HG03460 (cell line): Measurements from ENCODE around the gene ATF7.
"Not testable (repeated sequence)": the region's sequence is repeated elsewhere in the genome, so short reads cannot be mapped to it uniquely, and the experiment has no call there.

ENCODE experiments used
- ATAC-seq: cut with Tn5 transposase; IDR thresholded peaks from one replicate; pipeline ENCODE4 v1.9.1; 2021; ENCODE audit not compliant: unreplicated experiment

Gene ATF7

GRCh38 chr12:53625946-53626701 is at the start of gene ATF7:
Gene ATF7, minus strand, starts transcription at chr12:53626382. Its CDS starts 25,382 bp downstream, at chr12:53601000.
- peak; percentile 95 for ATAC-seq

GRCh38 chr12:53674977-53675700 is 49.0 kb upstream of the ATF7 start:
- no peak for ATAC-seq

GRCh38 chr12:53670971-53671370 is 44.8 kb upstream of the ATF7 start:
- ATAC-seq = no peak

DNA sequence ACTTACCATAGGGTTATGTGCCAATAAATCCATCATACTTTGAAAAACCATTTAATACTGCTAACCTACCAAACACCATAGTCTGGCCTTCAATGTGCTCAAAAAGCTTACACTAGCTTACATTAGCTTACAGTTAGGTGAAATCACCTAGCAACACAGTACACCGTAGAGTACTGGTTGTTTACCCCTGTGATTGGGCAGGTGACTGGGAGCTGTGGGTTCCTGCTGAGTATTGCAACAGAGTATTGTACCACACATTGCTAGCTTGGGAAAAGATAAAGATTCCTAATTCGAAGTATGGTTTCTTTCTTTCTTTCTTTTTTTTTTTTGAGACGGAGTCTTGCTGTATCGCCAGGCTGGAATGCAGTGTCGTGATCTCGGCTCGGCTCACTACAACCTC is 44.1 kb upstream of the ATF7 start:
- no peak for ATAC-seq

- no peak for ATAC-seq
Observed at GRCh38 chr12:53667080-53667479, 40.9 kb upstream of the ATF7 start.

DNA sequence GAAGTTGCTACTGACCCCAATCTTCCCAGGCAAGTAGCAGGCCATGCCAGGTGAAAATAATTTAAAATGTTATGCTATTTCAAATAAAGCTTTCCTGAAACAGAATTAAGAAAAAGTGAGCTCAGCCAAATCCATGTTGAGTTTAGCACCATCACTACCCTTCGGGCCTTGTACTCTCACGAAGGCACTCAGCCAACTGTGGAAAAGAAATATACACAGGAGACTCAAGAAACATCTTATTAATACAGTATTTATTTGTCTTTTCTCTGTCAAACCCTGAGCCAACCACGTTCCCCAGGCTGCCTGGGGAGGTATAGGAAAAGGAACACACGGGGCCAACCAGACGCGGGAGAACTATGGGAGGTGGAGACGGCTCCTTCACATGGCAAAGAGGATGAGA is 38.8 kb upstream of the ATF7 start:
- no peak for ATAC-seq

DNA sequence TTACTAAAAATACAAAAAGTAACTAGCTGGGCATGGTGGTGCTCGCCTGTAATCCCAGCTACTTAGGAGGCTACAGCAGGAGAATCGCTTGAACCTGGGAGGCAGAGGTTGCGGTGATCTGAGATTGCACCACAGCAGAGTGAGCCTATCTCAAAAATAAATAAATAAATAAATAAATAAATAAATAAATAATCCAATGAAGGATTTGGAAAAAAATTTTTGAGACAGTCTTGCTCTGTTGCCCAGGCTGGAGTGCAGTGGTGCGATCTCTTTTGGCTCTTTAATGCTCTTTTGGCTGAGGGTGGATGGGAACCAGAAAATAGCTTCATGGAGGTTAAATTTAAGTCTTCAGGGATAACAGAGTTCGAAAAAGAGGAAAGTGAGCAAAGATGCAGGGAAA is 38.0 kb upstream of the ATF7 start:
- no peak for ATAC-seq

- no peak for ATAC-seq
Observed at GRCh38 chr12:53660041-53660440, 33.9 kb upstream of the ATF7 start.

- ATAC-seq = no peak
Observed at GRCh38 chr12:53659571-53659981, 33.4 kb upstream of the ATF7 start.

DNA sequence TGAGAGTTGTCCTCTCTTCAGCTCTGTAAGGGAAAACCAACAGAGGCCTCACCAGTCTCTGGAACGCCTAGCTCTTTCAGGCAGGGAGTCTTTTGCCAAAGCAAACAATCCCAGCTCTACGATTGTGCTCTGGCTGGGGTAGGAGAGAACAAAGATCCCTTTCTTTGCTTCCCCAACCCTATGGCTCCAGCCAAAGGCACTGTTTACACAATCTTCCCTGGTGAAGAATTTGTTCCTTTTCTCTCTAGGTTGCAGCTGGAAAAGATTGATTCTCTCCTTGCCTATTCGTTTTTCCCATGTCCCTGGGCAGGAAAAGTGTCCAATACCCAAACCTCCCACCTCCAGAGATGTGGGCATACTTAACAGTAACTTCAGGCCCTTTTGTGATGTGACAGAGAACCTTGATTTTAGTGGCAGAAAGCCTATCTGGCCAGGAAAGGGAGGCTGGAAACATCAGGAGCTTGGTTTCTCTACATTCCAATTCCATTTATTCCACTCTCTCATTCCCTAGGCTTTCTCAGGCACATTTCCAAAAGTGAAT is 32.9 kb upstream of the ATF7 start:
- no peak for ATAC-seq

DNA sequence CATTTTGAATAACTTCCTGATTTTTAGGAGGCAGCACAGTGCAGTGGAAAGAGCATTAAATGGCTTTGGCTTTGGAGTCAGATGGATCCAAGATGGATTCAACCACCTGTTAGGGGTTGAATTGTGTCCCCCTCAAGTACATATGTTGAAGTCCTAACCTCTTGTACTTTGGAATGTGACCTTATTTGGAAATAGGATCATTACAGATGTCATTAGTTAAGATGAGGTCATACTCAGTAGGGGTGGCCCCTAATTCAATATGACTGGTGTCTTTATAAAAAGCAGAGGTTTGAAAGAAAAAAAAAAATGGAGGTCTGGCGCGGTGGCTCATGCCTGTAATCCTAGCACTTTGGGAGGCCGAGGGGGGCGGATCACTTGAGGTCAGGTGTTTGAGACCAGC is 30.9 kb upstream of the ATF7 start:
- ATAC-seq = no peak

DNA sequence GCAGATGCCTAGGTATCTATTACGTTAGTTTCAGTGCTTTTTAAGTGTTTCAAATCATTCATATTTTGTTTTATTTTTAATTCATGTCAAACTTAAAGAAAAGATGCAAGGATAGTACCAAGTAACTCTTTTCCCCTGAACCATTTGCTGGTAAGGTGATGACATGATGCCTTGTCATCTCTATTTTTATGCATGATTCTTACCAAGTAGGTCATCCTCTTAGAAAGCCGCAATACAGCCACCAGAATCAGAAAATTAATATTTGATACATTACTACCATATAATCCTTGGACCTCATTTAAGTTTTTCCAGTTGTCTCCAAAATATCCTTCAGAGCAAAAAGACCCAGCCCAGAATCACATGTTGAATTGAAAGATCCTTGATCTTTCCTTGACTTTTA is 27.4 kb upstream of the ATF7 start:
- ATAC-seq = no peak

DNA sequence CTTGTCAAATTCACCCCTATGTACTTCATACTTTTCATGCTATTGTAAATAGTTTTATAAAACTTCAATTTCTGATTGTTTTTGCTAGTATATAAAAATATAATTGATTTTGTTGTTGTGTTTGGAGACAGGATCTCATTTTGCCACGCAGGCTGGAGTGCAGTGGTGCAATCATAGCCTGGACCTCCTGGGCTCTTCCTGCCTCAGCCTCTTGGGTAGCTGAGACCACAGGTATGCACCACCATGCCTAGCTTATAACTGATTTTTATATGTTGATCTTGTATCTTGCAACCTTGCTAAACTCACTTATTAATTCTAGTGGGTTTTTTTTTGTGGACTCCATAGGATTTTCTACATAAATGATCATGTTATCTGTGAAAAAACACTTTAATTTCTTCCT is 26.2 kb upstream of the ATF7 start:
- no peak for ATAC-seq

GRCh38 chr12:53651737-53652136 is 25.6 kb upstream of the ATF7 start:
- no peak for ATAC-seq

DNA sequence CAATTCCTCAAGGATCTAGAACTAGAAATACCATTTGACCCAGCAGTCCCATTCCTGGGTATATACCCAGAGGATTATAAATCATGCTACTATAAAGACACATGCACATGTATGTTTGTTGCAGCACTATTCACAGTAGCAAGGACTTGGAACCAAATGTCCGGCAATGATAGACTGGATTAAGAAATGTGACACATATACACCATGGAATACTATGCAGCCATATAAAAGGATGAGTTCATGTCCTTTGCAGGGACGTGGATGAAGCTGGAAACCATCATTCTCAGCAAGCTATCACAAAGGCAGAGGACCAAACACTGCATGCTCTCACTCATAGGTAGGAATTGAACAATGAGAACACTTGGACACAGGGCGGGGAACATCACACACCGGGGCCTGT is 20.1 kb upstream of the ATF7 start:
- not testable (repeated sequence) for ATAC-seq

DNA sequence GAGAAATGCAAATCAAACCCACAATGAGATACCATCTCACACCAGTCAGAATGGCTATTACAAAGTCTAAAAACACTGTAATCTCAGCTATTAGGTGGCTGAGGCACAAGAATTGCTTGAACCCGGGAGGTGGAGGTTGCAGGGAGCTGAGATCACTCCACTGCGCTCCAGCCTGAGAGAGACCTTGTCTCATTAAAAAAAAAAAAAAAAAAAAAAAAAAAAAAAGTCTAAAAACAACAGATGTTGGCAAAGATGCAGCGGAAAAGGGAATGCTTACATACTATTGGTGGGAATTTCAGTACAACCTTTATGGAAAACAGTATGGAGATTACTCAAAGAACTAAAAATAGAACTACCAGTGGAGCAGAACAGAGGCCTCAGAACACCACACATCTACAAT is 19.0 kb upstream of the ATF7 start:
- ATAC-seq = no peak

- no peak for ATAC-seq
Observed at GRCh38 chr12:53644133-53644532, 18.0 kb upstream of the ATF7 start.

DNA sequence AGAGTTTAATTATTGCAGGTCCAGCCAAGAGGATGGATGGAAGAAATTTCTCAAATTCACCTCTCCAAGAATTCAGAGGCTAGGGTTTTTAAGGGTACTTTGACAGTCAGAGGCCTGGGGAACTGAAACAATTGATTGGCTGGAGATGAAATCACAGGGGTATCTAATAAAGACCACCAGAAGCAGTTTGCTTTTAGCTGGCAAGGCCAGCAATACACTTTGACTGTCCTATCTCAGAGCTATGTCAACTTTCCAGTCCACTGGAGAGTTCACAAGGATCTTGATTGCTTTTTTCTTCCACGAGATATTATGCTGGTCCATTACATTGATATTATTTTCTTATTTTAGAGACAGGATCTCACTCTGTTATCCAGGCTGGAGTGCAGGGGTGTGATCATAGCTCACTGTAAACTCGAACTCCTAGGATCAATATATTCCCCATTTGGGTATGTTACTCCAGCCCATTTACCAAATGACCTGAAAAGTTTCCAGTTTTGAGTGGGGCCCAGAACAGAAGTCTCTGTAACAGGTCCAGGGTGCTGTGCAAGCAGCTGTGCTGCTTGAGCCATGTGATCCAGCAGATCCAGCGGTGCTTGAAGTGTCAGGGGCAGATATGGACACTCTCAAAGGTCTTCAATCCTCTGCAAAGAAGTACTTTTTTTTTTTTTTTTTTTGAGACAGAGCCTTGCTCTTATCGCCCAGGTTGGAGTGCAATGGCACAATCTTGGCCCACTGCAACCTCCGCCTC is 17.2 kb upstream of the ATF7 start:
- no peak for ATAC-seq

GRCh38 chr12:53638057-53638456 is 11.9 kb upstream of the ATF7 start:
- no peak for ATAC-seq

GRCh38 chr12:53636641-53637040 is 10.5 kb upstream of the ATF7 start:
- ATAC-seq = no peak

DNA sequence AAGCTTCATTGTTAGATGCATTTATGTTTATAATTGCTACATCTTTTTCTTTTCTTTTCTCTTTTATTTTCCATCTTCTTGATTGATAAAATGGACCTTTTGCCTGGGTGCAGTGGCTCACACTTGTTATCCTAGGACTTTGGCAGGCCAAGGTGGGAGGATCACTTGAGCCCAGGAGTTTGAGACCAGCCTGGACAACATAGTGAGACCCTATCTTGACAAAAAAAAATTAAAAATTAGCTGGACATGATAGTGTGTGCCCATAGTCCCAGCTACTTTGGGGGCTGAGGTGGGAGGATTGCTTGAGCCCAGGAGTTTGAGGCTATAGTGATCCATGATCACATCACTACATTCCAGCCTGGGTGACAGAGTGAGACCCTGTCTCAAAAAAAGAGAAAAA is 9.5 kb upstream of the ATF7 start:
- ATAC-seq = not testable (repeated sequence)

- no peak for ATAC-seq
Observed at GRCh38 chr12:53631721-53632120, 5.5 kb upstream of the ATF7 start.
